ENCODE measurements around the gene UMODL1. TPM values are rescaled to one million over a fixed set of nuclear protein-coding genes. Genes with fewer than 3 reads are reported as not detected.

UMODL1 gene
- polyA plus RNA-seq, 1 donor = 0.67 TPM

GRCh38 chr21:42039470-42039901 lies 31.6 kb upstream of the UMODL1 start:
- H3K36me3 ChIP-seq (ENCODE audit: control insufficient read depth, insufficient read depth, low read length) = no peaks in the 10 kb centered on the region
- H3K9me3 ChIP-seq (ENCODE audit: control insufficient read depth, low read depth, low read length) = peaks cover 3% of the 10 kb centered on the region
- H3K4me1 ChIP-seq (ENCODE audit: control insufficient read depth, insufficient read depth, low read length) = peaks cover 28% of the 10 kb centered on the region
- no peaks in the 10 kb centered on the region for H3K27me3 ChIP-seq (ENCODE audit: control insufficient read depth, insufficient read depth, low read length)
- H3K27ac ChIP-seq (ENCODE audit: low read length) = peak overlapping the region; percentile 10
- no peak overlapping the region for H3K4me3 ChIP-seq (ENCODE audit: low read length)
- DNase-seq = no peak
- WGBS (ENCODE audit: insufficient coverage, low lambda C conversion rate) = no CpG with 5 or more reads among the region's 5 CpGs

DNA sequence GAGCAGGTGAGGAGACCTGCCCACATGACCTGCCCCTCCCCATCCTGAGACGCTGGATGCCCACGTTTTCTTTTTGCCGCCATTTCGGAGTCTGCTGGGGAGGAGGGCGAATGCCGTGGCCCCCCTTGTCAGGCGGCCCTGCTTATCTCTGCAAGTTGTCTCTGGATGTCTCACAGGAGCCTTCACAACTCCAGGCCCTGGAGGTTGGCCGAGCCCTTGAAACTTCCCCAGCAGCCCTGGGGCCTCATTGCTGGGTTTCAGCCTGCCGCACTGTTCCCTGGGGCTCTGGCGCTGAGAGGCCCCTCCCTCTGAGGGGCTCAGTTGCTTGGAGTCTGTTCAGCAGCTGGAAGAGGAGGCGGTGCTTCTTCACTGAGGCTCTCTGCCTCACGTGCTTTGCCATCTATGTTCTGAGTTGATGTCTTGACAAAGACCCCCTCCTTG lies 31.2 kb upstream of the UMODL1 start:
- DNase-seq = peak in 1 of 2 donors; percentile 61
- H3K27ac ChIP-seq (ENCODE audit: low read length) = peak overlapping the region; percentile 10

DNA sequence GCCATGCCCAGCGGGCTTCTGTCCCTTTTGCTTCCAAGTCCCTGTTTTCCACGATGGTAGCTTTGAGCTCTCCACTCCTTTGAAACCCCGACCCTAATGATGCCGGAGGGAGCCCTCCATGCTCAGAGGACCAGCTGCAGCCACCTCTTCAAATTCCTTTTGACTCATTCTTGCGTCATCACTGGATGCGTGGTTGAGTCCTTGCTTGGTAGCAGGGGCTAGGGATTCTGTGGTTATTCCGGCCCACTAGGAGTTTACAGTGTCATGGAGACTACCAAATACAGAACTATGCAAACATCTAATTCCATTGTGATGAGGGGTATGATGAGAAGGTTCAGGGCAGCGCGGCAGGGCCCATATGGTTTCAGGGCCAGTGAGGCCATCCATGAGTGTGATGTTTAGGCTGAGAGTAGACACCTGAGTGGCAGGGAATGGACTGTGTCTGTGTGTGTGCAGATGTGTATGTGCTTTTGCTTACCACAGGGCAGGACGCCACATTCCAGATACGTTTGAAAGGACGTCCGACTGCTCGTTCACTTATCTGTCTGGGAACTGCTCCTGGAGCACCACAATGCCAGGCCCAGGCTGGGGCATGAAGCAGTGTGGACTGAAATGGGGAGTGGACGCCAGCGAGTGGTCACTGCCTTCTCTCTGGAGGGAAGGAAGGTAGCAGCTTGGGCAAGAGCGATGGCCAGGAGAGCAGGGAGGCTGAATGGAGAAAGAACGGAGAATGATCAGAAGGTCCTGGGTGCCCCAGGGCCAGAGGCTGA lies 30.5 kb upstream of the UMODL1 start:
- no peaks in the 10 kb centered on the region for H3K36me3 ChIP-seq (ENCODE audit: control insufficient read depth, insufficient read depth, low read length)
- WGBS (ENCODE audit: insufficient coverage, low lambda C conversion rate) = 100% methylated on average over 2 of the region's 18 CpGs
- H3K4me3 ChIP-seq (ENCODE audit: low read length) = no peak overlapping the region
- H3K9me3 ChIP-seq (ENCODE audit: control insufficient read depth, low read depth, low read length) = peaks cover 3% of the 10 kb centered on the region
- H3K4me1 ChIP-seq (ENCODE audit: control insufficient read depth, insufficient read depth, low read length) = peaks cover 28% of the 10 kb centered on the region
- H3K27ac ChIP-seq (ENCODE audit: low read length) = no peak overlapping the region
- no peak for DNase-seq
- H3K27me3 ChIP-seq (ENCODE audit: control insufficient read depth, insufficient read depth, low read length) = no peaks in the 10 kb centered on the region

More for the DNA sequence above, 31.2 kb upstream of the UMODL1 start:
- WGBS (ENCODE audit: insufficient coverage, low lambda C conversion rate) = no CpG with 5 or more reads among the region's 12 CpGs
- peaks cover 3% of the 10 kb centered on the region for H3K9me3 ChIP-seq (ENCODE audit: control insufficient read depth, low read depth, low read length)
- H3K4me1 ChIP-seq (ENCODE audit: control insufficient read depth, insufficient read depth, low read length) = peaks cover 28% of the 10 kb centered on the region
- H3K4me3 ChIP-seq (ENCODE audit: low read length) = no peak overlapping the region
- H3K36me3 ChIP-seq (ENCODE audit: control insufficient read depth, insufficient read depth, low read length) = no peaks in the 10 kb centered on the region
- no peaks in the 10 kb centered on the region for H3K27me3 ChIP-seq (ENCODE audit: control insufficient read depth, insufficient read depth, low read length)

GRCh38 chr21:42041246-42041645 lies 29.9 kb upstream of the UMODL1 start:
- DNase-seq = no peak
- Histone ChIP-seq H3K27ac (ENCODE audit: low read length) (no peak overlapping the region), H3K4me3 (ENCODE audit: low read length) (no peak overlapping the region), H3K9me3 (ENCODE audit: control insufficient read depth, low read depth, low read length) (peaks cover 3% of the 10 kb centered on the region), H3K36me3 (ENCODE audit: control insufficient read depth, insufficient read depth, low read length) (no peaks in the 10 kb centered on the region), H3K27me3 (ENCODE audit: control insufficient read depth, insufficient read depth, low read length) (no peaks in the 10 kb centered on the region), H3K4me1 (ENCODE audit: control insufficient read depth, insufficient read depth, low read length) (peaks cover 28% of the 10 kb centered on the region)
- no CpG with 5 or more reads among the region's 7 CpGs for WGBS (ENCODE audit: insufficient coverage, low lambda C conversion rate)

- no peaks in the 10 kb centered on the region for H3K27me3 ChIP-seq (ENCODE audit: control insufficient read depth, insufficient read depth, low read length)
- no peak overlapping the region for H3K4me3 ChIP-seq (ENCODE audit: low read length)
- H3K27ac ChIP-seq (ENCODE audit: low read length) = no peak overlapping the region
- DNase-seq = no peak
- WGBS (ENCODE audit: insufficient coverage, low lambda C conversion rate) = no CpG with 5 or more reads among the region's 4 CpGs
- no peaks in the 10 kb centered on the region for H3K36me3 ChIP-seq (ENCODE audit: control insufficient read depth, insufficient read depth, low read length)
- H3K4me1 ChIP-seq (ENCODE audit: control insufficient read depth, insufficient read depth, low read length) = peaks cover 28% of the 10 kb centered on the region
- H3K9me3 ChIP-seq (ENCODE audit: control insufficient read depth, low read depth, low read length) = peaks cover 3% of the 10 kb centered on the region
Observed at GRCh38 chr21:42041711-42042110, 29.4 kb upstream of the UMODL1 start.

DNA sequence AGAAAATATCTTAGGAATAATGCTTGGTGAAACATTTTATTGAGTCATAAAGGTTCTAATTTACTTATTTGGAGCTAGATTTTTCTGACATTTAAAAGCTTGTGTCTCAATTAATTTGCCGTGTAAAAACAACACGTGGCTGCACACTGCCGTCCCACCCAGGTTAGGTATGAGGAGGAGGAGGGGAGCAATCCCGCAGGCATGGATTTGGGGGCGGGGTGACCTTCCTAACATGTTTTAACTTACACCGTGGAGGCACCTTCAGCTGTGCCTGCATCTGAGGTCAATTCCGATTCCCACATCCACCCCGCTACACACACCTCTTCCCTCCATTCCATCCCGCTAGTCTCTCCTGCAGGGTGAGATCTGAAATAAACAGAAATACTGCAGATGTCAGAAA lies 28.5 kb upstream of the UMODL1 start:
- no peaks in the 10 kb centered on the region for H3K36me3 ChIP-seq (ENCODE audit: control insufficient read depth, insufficient read depth, low read length)
- no CpG with 5 or more reads among the region's 9 CpGs for WGBS (ENCODE audit: insufficient coverage, low lambda C conversion rate)
- no peak overlapping the region for H3K4me3 ChIP-seq (ENCODE audit: low read length)
- peaks cover 3% of the 10 kb centered on the region for H3K9me3 ChIP-seq (ENCODE audit: control insufficient read depth, low read depth, low read length)
- H3K27me3 ChIP-seq (ENCODE audit: control insufficient read depth, insufficient read depth, low read length) = no peaks in the 10 kb centered on the region
- no peak overlapping the region for H3K27ac ChIP-seq (ENCODE audit: low read length)
- H3K4me1 ChIP-seq (ENCODE audit: control insufficient read depth, insufficient read depth, low read length) = peaks cover 26% of the 10 kb centered on the region
- no peak for DNase-seq

DNA sequence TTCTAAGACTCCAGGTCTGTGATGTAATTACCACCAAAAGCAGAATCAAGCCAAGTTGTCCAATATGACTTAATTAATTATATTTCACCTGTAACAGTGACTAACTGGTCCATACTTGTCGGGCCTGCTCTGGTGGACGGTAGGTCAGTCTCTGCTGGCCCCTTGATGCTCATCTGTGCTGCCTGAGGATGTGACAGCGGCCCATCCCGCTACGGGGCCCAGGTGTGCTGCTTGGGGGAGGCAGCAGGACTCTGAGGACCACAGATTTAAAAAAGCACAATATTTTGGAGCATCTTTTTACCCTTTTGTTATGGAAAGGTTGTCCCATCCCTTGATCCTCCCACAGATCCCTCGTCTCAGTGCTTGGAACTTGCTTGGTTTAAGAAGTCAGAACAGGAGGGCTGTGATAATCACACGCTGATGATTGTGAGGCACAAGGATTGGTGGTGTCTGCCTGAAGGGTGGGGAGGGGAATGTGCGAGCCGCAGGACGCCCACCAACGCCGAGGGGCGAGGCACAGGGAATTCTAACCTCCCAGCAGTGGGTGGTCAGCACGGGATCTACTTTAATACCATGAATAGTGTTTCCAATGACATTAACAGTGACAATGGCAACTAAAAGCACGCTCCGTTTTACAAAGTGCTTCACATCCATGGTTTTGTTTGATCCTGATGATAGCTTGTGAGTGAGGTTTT lies 27.8 kb upstream of the UMODL1 start:
- no CpG with 5 or more reads among the region's 16 CpGs for WGBS (ENCODE audit: insufficient coverage, low lambda C conversion rate)
- H3K36me3 ChIP-seq (ENCODE audit: control insufficient read depth, insufficient read depth, low read length) = no peaks in the 10 kb centered on the region
- H3K9me3 ChIP-seq (ENCODE audit: control insufficient read depth, low read depth, low read length) = peaks cover 3% of the 10 kb centered on the region
- H3K4me3 ChIP-seq (ENCODE audit: low read length) = no peak overlapping the region
- DNase-seq = no peak
- no peak overlapping the region for H3K27ac ChIP-seq (ENCODE audit: low read length)
- peaks cover 21% of the 10 kb centered on the region for H3K4me1 ChIP-seq (ENCODE audit: control insufficient read depth, insufficient read depth, low read length)
- H3K27me3 ChIP-seq (ENCODE audit: control insufficient read depth, insufficient read depth, low read length) = no peaks in the 10 kb centered on the region

DNA sequence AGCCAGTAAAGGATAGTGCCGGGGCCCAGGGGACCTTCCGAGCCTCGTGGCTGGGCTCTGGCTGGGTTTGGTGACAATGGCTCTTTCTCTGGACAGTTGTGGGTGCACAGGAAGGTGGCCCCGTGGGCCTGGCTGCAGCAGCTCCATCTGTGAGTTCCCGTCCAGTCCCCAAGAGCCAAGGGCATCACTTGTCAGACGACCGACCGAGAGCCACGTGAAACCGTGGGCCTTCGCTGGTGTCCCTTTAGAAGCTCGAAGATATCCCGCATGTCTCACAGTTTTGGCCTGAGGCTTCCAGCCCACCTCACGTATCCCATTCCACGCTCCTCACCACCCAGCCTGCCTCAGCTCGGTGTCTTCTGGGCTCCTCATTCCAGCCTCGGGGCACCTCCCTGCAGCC lies 27.2 kb upstream of the UMODL1 start:
- Histone ChIP-seq H3K9me3 (ENCODE audit: control insufficient read depth, low read depth, low read length) (peaks cover 1% of the 10 kb centered on the region), H3K27me3 (ENCODE audit: control insufficient read depth, insufficient read depth, low read length) (no peaks in the 10 kb centered on the region), H3K27ac (ENCODE audit: low read length) (no peak overlapping the region), H3K36me3 (ENCODE audit: control insufficient read depth, insufficient read depth, low read length) (no peaks in the 10 kb centered on the region), H3K4me1 (ENCODE audit: control insufficient read depth, insufficient read depth, low read length) (peaks cover 14% of the 10 kb centered on the region), H3K4me3 (ENCODE audit: low read length) (no peak overlapping the region)
- DNase-seq = no peak
- WGBS (ENCODE audit: insufficient coverage, low lambda C conversion rate) = no CpG with 5 or more reads among the region's 17 CpGs

DNA sequence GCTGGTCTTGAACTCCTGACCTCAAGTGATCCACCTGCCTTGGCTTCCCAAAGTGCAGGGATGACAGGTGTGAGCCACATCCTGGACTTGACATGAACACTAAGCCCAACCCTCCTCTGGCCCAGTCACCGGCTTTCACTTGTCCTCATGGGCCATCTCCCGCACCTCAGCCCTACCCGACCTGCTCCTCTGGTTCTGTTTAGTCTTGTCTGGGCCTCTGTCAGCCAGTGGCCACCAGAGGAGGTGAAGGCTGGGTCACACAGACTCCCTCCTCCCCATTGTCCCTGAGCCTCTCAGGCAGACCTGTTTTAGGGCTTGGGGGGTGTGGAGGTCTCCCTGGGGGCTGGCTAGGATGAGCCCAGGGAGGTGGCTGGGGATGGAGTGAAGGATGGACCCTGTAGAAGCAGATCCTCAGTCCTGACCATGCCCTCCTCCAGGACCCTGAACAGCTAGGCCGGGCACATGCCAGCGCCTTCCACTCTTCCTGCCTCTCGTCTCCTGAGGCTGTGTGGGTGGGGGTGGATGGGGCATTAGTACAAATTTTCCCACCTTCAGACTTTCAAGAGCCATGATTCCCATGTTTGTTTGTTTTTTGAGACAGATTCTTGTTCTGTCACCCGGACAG lies 26.1 kb upstream of the UMODL1 start:
- Histone ChIP-seq H3K4me1 (ENCODE audit: control insufficient read depth, insufficient read depth, low read length) (peaks cover 4% of the 10 kb centered on the region), H3K36me3 (ENCODE audit: control insufficient read depth, insufficient read depth, low read length) (no peaks in the 10 kb centered on the region), H3K27me3 (ENCODE audit: control insufficient read depth, insufficient read depth, low read length) (no peaks in the 10 kb centered on the region), H3K4me3 (ENCODE audit: low read length) (no peak overlapping the region), H3K27ac (ENCODE audit: low read length) (no peak overlapping the region), H3K9me3 (ENCODE audit: control insufficient read depth, low read depth, low read length) (no peaks in the 10 kb centered on the region)
- WGBS (ENCODE audit: insufficient coverage, low lambda C conversion rate) = no CpG with 5 or more reads among the region's 7 CpGs
- DNase-seq = no peak

DNA sequence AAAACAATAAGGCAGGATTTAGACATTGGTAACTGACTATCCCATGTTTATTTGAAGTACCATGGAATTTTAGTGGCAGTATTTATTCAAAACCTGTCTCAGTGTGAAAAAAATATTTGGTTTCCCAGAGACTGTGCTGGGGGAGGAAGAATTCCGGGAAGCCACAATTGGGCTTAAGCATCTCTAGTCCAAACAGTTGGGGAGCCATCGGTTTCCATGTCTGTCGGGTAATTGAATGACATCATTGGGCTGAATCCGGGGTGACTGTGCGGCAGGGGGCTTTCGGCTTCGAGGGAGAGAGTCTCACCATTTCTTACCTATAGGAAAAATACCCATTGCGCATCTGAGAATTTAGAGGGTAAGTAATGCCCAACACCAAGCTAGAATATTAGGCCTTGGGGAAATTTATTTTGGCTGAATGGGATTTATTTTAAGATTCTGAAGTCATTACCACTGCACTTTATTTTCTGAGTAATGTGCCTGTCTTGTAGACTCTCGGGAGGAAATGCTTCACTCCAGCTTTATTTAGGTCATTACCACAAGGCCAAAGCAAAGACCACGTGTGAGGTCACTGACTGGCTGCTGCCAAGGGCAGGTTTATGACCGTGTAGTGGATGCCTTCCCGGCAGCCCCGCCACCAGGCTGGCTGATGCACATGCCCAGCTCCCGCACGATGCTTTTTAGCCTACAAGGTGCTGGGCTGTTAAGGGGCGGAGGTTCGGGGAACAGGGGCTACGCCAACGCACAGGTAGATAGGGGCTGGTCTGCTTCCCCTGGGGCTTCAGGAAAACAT lies 23.1 kb upstream of the UMODL1 start:
- no peaks in the 10 kb centered on the region for H3K36me3 ChIP-seq (ENCODE audit: control insufficient read depth, insufficient read depth, low read length)
- DNase-seq = peak in 1 of 2 donors; percentile 42
- no peaks in the 10 kb centered on the region for H3K27me3 ChIP-seq (ENCODE audit: control insufficient read depth, insufficient read depth, low read length)
- WGBS (ENCODE audit: insufficient coverage, low lambda C conversion rate) = no CpG with 5 or more reads among the region's 19 CpGs
- H3K4me1 ChIP-seq (ENCODE audit: control insufficient read depth, insufficient read depth, low read length) = no peaks in the 10 kb centered on the region
- no peak overlapping the region for H3K4me3 ChIP-seq (ENCODE audit: low read length)
- no peaks in the 10 kb centered on the region for H3K9me3 ChIP-seq (ENCODE audit: control insufficient read depth, low read depth, low read length)
- peak overlapping the region; percentile 17 for H3K27ac ChIP-seq (ENCODE audit: low read length)

All from large intestine (tissue), 3 donors.